ENCODE data around the gene WDR89. TPM values are rescaled to one million over a fixed set of nuclear protein-coding genes. Genes with fewer than 3 reads are reported as not detected.

The WDR89 gene
- total RNA-seq, 4 donors from 2014 or later = 5.9 to 18.8 (median 12.5) TPM

DNA sequence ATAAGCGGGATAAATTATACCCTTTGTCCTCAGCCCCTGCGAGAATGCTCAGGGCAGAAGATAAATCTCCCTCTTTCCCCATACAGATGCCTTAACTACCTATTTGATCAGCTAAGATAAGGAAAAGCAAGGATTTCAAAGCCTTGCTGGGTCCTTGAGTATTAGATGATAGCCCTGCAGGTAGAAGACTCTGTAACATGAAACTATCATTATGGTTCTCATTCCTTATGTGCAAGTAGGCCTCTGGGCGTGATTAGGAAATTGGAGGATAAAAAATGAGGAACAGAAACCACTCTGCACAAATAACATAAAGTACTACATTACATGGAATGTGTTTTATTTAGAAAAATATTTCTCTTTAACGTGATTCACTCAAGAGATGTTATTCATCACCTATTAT, 14.5 kb upstream of the WDR89 start:
- ATAC-seq = no peak
- TF ChIP-seq, protein P1, sequence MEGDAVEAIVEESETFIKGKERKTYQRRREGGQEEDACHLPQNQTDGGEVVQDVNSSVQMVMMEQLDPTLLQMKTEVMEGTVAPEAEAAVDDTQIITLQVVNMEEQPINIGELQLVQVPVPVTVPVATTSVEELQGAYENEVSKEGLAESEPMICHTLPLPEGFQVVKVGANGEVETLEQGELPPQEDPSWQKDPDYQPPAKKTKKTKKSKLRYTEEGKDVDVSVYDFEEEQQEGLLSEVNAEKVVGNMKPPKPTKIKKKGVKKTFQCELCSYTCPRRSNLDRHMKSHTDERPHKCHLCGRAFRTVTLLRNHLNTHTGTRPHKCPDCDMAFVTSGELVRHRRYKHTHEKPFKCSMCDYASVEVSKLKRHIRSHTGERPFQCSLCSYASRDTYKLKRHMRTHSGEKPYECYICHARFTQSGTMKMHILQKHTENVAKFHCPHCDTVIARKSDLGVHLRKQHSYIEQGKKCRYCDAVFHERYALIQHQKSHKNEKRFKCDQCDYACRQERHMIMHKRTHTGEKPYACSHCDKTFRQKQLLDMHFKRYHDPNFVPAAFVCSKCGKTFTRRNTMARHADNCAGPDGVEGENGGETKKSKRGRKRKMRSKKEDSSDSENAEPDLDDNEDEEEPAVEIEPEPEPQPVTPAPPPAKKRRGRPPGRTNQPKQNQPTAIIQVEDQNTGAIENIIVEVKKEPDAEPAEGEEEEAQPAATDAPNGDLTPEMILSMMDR (IDR thresholded peaks at IDR 0.05) = no peak
- no peak for TF ChIP-seq POLR2AphosphoS5 (IDR thresholded peaks at IDR 0.05)
- TF ChIP-seq EP300 (IDR thresholded peaks at IDR 0.05) = no peak
- TF ChIP-seq POLR2A (IDR thresholded peaks at IDR 0.05) = no peak
- H3K27me3 ChIP-seq = no peaks in the 10 kb centered on the region
- peaks cover 0 to 3% of the 10 kb centered on the region in 2 donors for H3K36me3 ChIP-seq
- H3K27ac ChIP-seq = no peak overlapping the region
- WGBS, 2 donors (ENCODE audit: low coverage in 1 of 2) = 81 to 90% methylated on average over 4 of the region's 4 CpGs
- H3K9me3 ChIP-seq = no peaks in the 10 kb centered on the region
- no peak overlapping the region for H3K4me3 ChIP-seq
- no peaks in the 10 kb centered on the region for H3K4me1 ChIP-seq

DNA sequence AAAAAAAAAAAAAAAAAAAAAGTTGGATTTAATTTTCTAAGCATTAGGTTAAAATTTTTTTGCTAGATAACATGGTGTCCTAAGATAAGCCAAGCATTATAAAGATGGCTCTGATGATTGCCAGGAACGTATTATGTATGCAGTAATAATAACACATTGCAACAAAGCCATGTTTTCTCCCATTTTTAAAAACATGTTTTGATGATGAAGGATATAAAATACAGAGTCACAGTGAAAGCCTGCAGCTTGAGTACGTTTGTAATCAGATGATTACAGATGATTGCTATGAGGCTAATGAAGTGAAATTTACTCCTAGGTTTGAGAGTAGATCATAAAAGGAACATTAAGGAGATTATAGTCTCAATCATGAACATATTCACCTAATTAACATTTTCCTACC, 13.3 kb upstream of the WDR89 start:
- TF ChIP-seq POLR2AphosphoS5 (IDR thresholded peaks at IDR 0.05) = no peak
- TF ChIP-seq EP300 (IDR thresholded peaks at IDR 0.05) = no peak
- TF ChIP-seq POLR2A (IDR thresholded peaks at IDR 0.05) = no peak
- TF ChIP-seq, protein P1 (IDR thresholded peaks at IDR 0.05) = no peak
- Histone ChIP-seq H3K4me1 (no peaks in the 10 kb centered on the region), H3K27me3 (no peaks in the 10 kb centered on the region), H3K4me3 (no peak overlapping the region), H3K36me3 (peaks cover 0 to 3% of the 10 kb centered on the region in 2 donors), H3K9me3 (no peaks in the 10 kb centered on the region), H3K27ac (no peak overlapping the region)
- no peak for ATAC-seq
- 77 to 80% methylated on average over 2 of the region's 2 CpGs for WGBS, 2 donors (ENCODE audit: low coverage in 1 of 2)

DNA sequence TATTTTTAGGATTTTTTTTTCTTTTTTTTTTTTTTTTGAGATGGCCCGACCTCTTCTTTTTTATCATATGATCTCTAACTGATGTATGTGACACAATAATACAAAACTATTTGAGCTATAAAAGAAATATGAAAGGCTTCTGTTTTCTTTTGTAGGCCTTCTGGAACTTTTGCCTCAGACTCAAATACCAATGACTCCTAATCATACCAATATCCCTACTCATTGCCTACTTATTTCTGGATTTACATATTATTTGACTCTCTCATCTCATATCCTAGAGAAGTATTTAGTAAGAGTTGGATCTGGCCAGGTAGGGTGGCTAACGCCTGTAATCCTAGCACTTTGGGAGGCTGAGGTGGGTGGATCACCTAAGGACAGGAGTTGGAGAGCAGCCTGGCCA, 12.7 kb upstream of the WDR89 start:
- no peak for ATAC-seq
- Histone ChIP-seq H3K9me3 (no peaks in the 10 kb centered on the region), H3K27me3 (no peaks in the 10 kb centered on the region), H3K4me3 (no peak overlapping the region), H3K27ac (no peak overlapping the region), H3K36me3 (peaks cover 0 to 3% of the 10 kb centered on the region in 2 donors), H3K4me1 (no peaks in the 10 kb centered on the region)
- TF ChIP-seq, protein P1 (IDR thresholded peaks at IDR 0.05) = no peak
- TF ChIP-seq EP300 (IDR thresholded peaks at IDR 0.05) (no peak), POLR2AphosphoS5 (IDR thresholded peaks at IDR 0.05) (no peak), POLR2A (IDR thresholded peaks at IDR 0.05) (no peak)
- 100% methylated on average over 2 of the region's 2 CpGs for whole genome bisulfite sequencing, 2 donors (ENCODE audit: low coverage in 1 of 2)

DNA sequence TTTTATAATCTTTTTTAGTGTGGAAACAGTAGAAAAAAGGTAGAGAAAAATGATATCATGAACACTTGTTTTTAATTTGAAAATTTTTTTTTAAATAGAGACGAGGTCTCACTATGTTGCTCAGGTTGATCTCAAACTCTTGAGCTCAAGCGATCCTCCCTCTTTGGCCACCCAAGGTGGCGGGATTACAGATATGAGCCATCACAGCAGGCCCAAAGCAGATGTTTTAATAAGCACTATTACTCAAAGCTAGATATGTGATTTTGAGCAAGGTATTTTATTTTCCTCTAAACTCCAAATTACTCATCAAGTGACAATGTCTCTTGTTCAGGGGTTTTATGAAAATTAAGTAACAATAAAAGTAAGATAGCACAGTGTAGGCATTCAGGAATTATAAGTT, 10.7 kb upstream of the WDR89 start:
- Histone ChIP-seq H3K36me3 (no peaks in the 10 kb centered on the region), H3K27ac (no peak overlapping the region), H3K9me3 (no peaks in the 10 kb centered on the region), H3K27me3 (no peaks in the 10 kb centered on the region), H3K4me3 (no peak overlapping the region), H3K4me1 (no peaks in the 10 kb centered on the region)
- WGBS, 2 donors (ENCODE audit: low coverage in 1 of 2) = 92% methylated on average over 3 of the region's 3 CpGs; no CpG with 5 or more reads in 1 of the 2 donors
- no peak for TF ChIP-seq EP300 (IDR thresholded peaks at IDR 0.05)
- TF ChIP-seq, protein P1 (IDR thresholded peaks at IDR 0.05) = no peak
- TF ChIP-seq POLR2AphosphoS5 (IDR thresholded peaks at IDR 0.05) = no peak
- no peak for TF ChIP-seq POLR2A (IDR thresholded peaks at IDR 0.05)
- no peak for ATAC-seq

DNA sequence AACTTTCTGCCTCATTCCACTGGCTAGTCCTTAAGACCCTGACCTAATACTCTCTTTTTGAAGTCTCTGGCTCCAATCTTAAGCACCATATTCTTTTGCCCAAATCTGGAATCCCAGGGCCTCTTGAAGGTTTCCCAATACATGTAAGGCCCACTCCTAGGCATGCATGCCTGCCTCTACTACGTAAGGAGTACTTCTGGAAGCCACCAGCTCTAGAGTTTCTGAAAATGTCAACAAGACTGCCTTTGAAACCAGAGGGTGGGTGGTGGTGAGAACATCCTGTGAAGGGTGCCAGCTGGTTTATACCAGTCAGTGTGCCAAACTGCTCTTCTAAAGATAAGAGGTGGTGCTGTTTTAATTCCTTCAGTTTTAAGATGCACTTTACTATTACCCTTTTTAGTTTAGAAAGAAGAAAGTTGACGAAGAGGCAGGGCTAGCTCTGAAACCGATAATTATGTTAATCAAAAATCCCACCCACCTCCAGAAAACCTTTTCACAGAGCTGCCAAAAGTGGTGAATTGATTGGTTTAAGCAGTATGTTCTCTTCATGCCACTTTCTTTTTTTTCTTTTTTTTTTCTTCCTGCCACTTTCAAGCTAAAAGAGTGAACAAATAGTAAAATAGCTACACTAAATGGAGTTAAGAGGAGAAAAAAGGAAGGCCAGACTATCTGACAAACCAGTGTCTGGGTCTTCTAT, 8.7 kb upstream of the WDR89 start:
- ATAC-seq = no peak
- Histone ChIP-seq H3K4me3 (no peak overlapping the region), H3K27ac (no peak overlapping the region), H3K9me3 (no peaks in the 10 kb centered on the region), H3K36me3 (no peaks in the 10 kb centered on the region), H3K4me1 (no peaks in the 10 kb centered on the region), H3K27me3 (no peaks in the 10 kb centered on the region)
- no peak for TF ChIP-seq POLR2A (IDR thresholded peaks at IDR 0.05)
- TF ChIP-seq, protein P1 (IDR thresholded peaks at IDR 0.05) = no peak
- no peak for TF ChIP-seq POLR2AphosphoS5 (IDR thresholded peaks at IDR 0.05)
- TF ChIP-seq EP300 (IDR thresholded peaks at IDR 0.05) = no peak
- WGBS, 2 donors (ENCODE audit: low coverage in 1 of 2) = 64 to 88% methylated on average over 2 of the region's 3 CpGs
